ENCODE data around the gene ZNF566. TPM values are rescaled to one million over a fixed set of nuclear protein-coding genes. Genes with fewer than 3 reads are reported as not detected.
A peak's percentile ranks its signal among the peaks of the same experiment; 100 is the strongest.

The ZNF566 gene
- polyA plus RNA-seq, 1 donor (not counting 4 experiments of a cell fraction or from before 2014, with no cell fraction given) = 3.9 TPM

GRCh38 chr19:36488118-36488845 is 1.1 kb downstream of the ZNF566 start:
- H3K9me3 ChIP-seq (ENCODE audit: control insufficient read depth, low read depth, low read length) = no peaks in the 10 kb centered on the region
- H3K4me3 ChIP-seq (ENCODE audit: control insufficient read depth in 2 of 3, extremely low read depth in 1 of 3, insufficient read depth in 2 of 3, low read depth in 1 of 3, low read length in 3 of 3) = peak overlapping the region; percentile 72 to 93 (median 79)
- dilution Hi-C loops (cut with MboI; ENCODE audit: extremely low pct_ligation_motif_present, low sequenced_read_pairs) = no loop called here
- peaks cover 8% of the 10 kb centered on the region for H3K4me1 ChIP-seq (ENCODE audit: control insufficient read depth, extremely low read depth, insufficient read depth, low read length)
- H3K9ac ChIP-seq (ENCODE audit: control insufficient read depth, extremely low read depth, insufficient read depth, low read length) = peak overlapping the region; percentile 97
- no peaks in the 10 kb centered on the region for H4K20me1 ChIP-seq (ENCODE audit: control insufficient read depth, extremely low read depth, insufficient read depth, low read length)
- TF ChIP-seq EZH2 (IDR thresholded peaks at IDR 0.05; ENCODE audit: low read length) (no peak), CTCF (optimal IDR thresholded peaks at IDR 0.05 in 1 of 3, IDR thresholded peaks at IDR 0.05 in 1 of 3, conservative IDR thresholded peaks at IDR 0.05 in 1 of 3; ENCODE audit: extremely low read depth in 1 of 3, insufficient read depth in 2 of 3, low read length in 3 of 3) (no peak)
- H2AFZ ChIP-seq (ENCODE audit: control insufficient read depth, low read length) = peak overlapping the region; percentile 96
- peaks cover 2% of the 10 kb centered on the region for H3K79me2 ChIP-seq (ENCODE audit: control insufficient read depth, insufficient read depth, low read length)
- peak overlapping the region; percentile 99 for H3K27ac ChIP-seq (ENCODE audit: control insufficient read depth, insufficient read depth, low read length)
- H3K4me2 ChIP-seq (ENCODE audit: control insufficient read depth, extremely low read depth, insufficient read depth, low read depth, low read length) = peak overlapping the region; percentile 93
- FAIRE-seq = no peak
- H3K36me3 ChIP-seq (ENCODE audit: control insufficient read depth in 2 of 2, extremely low read depth in 1 of 2, insufficient read depth in 2 of 2, low read length in 2 of 2) = no peaks in the 10 kb centered on the region
- no peak for DNase-seq (ENCODE audit: low read depth, low spot score)
- no peaks in the 10 kb centered on the region for H3K27me3 ChIP-seq (ENCODE audit: control insufficient read depth, extremely low read depth, insufficient read depth, low read length)
- H3K9me1 ChIP-seq (ENCODE audit: control insufficient read depth, extremely low read depth, insufficient read depth, low read length) = no peaks in the 10 kb centered on the region

GRCh38 chr19:36483653-36484052 is 5.7 kb downstream of the ZNF566 start:
- H2AFZ ChIP-seq (ENCODE audit: control insufficient read depth, low read length) = no peak overlapping the region
- no peak overlapping the region for H3K4me2 ChIP-seq (ENCODE audit: control insufficient read depth, extremely low read depth, insufficient read depth, low read depth, low read length)
- no peaks in the 10 kb centered on the region for H4K20me1 ChIP-seq (ENCODE audit: control insufficient read depth, extremely low read depth, insufficient read depth, low read length)
- no peaks in the 10 kb centered on the region for H3K9me1 ChIP-seq (ENCODE audit: control insufficient read depth, extremely low read depth, insufficient read depth, low read length)
- H3K36me3 ChIP-seq (ENCODE audit: control insufficient read depth in 2 of 2, extremely low read depth in 1 of 2, insufficient read depth in 2 of 2, low read length in 2 of 2) = no peaks in the 10 kb centered on the region
- H3K27me3 ChIP-seq (ENCODE audit: control insufficient read depth, extremely low read depth, insufficient read depth, low read length) = no peaks in the 10 kb centered on the region
- DNase-seq (ENCODE audit: low read depth, low spot score) = no peak
- no peak for FAIRE-seq
- H3K4me1 ChIP-seq (ENCODE audit: control insufficient read depth, extremely low read depth, insufficient read depth, low read length) = peaks cover 4% of the 10 kb centered on the region
- peaks cover 2% of the 10 kb centered on the region for H3K79me2 ChIP-seq (ENCODE audit: control insufficient read depth, insufficient read depth, low read length)
- dilution Hi-C loops (cut with MboI; ENCODE audit: extremely low pct_ligation_motif_present, low sequenced_read_pairs) = no loop called here
- H3K27ac ChIP-seq (ENCODE audit: control insufficient read depth, insufficient read depth, low read length) = no peak overlapping the region
- H3K4me3 ChIP-seq (ENCODE audit: control insufficient read depth in 2 of 3, extremely low read depth in 1 of 3, insufficient read depth in 2 of 3, low read depth in 1 of 3, low read length in 3 of 3) = no peak overlapping the region
- no peak overlapping the region for H3K9ac ChIP-seq (ENCODE audit: control insufficient read depth, extremely low read depth, insufficient read depth, low read length)
- TF ChIP-seq EZH2 (IDR thresholded peaks at IDR 0.05; ENCODE audit: low read length) (no peak), CTCF (optimal IDR thresholded peaks at IDR 0.05 in 1 of 3, IDR thresholded peaks at IDR 0.05 in 1 of 3, conservative IDR thresholded peaks at IDR 0.05 in 1 of 3; ENCODE audit: extremely low read depth in 1 of 3, insufficient read depth in 2 of 3, low read length in 3 of 3) (no peak)
- H3K9me3 ChIP-seq (ENCODE audit: control insufficient read depth, low read depth, low read length) = no peaks in the 10 kb centered on the region

Data from keratinocyte (primary cell).